Liver (tissue), 3 donors: ENCODE data around the gene SMG6.

Source experiments
- CTCF ChIP-seq: fragments of 150-350 bp; IDR thresholded peaks from 2 replicates; pipeline ENCODE4 v1.5.1; 2017; ENCODE audit warnings: improper control_type of control experiment, low read depth, low read length; ENCODE audit not compliant: missing input control
- TAF1 ChIP-seq: conservative IDR thresholded peaks from 2 replicates; pipeline ENCODE4 v1.6.1; 2016; ENCODE audit warnings: antibody characterized with exemption, mild to moderate bottlenecking
- TF ChIP-seq, protein P1 (sequence below): IDR thresholded peaks from 2 replicates; pipeline ENCODE4 v1.6.1; 2016; ENCODE audit warnings: antibody characterized with exemption, mild to moderate bottlenecking
- donor health status: healthy.
- donor health status: healthy.

DNA sequence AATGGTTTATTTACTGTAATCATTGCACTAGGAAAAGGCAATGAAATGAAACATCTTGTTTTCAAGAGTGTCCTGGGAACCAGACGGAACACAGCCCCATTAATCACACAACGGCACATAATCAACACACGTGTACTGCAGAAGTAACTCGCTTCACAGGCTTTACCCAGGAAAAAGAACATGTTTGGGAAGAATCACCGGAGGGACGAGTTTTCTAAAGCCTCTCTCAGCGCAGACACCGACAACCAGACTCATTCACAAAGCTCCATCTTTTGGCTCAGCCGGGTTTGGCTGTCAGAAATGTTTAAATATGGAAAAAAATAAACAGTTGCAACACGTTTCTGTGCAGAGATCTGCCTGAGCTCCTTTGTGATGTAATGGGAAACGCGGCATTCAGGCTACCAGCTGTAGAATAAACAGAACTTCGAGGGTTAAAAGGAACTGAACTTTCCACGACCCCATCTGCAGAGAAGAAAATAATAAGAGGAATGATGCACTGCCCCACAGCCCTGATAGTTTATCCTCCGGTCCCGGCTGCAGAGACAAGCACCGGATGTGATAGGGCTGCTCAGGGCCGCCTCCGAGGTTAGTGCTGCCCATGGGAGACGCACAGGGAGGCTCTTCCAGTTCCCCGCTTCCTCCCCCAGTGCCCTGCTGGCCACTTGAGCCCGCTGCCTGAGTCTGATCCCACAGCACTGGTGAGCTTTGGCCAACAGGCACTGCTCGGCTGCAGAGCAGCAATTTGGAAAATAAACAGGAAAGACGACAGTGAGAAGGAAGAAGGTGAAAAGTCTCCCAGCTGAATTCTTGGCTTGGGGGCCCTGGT lies 128.9 kb downstream of the SMG6 start:
- TF ChIP-seq CTCF (peak; percentile 17), TAF1 (no peak)
- TF ChIP-seq, protein P1, sequence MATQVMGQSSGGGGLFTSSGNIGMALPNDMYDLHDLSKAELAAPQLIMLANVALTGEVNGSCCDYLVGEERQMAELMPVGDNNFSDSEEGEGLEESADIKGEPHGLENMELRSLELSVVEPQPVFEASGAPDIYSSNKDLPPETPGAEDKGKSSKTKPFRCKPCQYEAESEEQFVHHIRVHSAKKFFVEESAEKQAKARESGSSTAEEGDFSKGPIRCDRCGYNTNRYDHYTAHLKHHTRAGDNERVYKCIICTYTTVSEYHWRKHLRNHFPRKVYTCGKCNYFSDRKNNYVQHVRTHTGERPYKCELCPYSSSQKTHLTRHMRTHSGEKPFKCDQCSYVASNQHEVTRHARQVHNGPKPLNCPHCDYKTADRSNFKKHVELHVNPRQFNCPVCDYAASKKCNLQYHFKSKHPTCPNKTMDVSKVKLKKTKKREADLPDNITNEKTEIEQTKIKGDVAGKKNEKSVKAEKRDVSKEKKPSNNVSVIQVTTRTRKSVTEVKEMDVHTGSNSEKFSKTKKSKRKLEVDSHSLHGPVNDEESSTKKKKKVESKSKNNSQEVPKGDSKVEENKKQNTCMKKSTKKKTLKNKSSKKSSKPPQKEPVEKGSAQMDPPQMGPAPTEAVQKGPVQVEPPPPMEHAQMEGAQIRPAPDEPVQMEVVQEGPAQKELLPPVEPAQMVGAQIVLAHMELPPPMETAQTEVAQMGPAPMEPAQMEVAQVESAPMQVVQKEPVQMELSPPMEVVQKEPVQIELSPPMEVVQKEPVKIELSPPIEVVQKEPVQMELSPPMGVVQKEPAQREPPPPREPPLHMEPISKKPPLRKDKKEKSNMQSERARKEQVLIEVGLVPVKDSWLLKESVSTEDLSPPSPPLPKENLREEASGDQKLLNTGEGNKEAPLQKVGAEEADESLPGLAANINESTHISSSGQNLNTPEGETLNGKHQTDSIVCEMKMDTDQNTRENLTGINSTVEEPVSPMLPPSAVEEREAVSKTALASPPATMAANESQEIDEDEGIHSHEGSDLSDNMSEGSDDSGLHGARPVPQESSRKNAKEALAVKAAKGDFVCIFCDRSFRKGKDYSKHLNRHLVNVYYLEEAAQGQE, result peak; percentile 59
